Tibial nerve (tissue), 3 donors: ENCODE measurements around the gene GRIP2.

Experiments used
- POLR2A ChIP-seq, 2 donors: fragments of 450-650 bp; IDR thresholded peaks; one replicate each; pipeline ENCODE4 v1.6.1; 2017; ENCODE audit warnings: antibody characterized with exemption in 2 of 2, mild to moderate bottlenecking in 2 of 2, moderate library complexity in 2 of 2
- TF ChIP-seq, protein P1 (sequence below), 5 experiments: fragments of 200-600 bp in 3 of 5; fragments of 450-650 bp in 2 of 5; sonication (generic) in 3 of 5; IDR thresholded peaks; one replicate each; pipeline ENCODE4 v1.5.1; 2016 to 2019; ENCODE audit warnings: antibody characterized with exemption in 5 of 5, mild to moderate bottlenecking in 3 of 5, moderate library complexity in 2 of 5

DNA sequence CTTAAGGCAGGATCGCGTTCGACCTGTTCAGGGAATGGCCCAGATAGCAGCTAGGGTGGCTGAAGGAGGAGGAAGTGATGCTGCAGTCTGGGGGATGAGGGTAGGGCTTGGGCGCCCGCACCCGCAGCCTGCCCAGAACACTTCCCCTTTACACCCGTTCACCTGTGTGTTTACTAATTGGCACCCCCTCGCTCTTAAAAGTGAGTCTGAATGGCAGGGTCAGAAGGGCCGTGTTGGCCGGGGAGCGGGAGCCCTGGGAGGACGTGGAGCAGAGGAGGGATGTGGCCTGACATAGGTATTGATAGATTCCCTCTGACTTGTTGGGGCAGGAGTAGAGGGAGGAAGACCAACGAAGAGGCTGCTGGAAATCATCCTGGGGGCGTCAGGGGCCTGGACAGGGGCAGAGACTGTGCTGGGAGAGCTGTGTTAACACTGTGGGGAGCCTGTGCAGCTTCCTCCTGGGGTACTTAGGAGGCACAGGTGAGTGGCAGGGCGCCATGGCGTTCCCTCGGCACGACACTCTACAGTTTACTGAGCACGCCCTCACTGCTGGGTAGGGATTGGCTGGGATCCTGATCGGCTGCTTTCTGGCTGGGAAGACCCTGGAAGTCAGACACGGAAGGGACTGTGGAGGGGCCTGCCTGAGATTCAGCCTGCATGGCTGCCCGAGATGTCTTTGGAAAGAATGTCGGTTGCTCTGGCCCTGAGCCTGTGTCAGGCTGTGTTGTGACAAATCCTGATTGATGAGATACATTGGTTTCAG is 86.1 kb downstream of the GRIP2 start:
- no peak for TF ChIP-seq POLR2A (IDR thresholded peaks at IDR 0.05)
- TF ChIP-seq, protein P1, sequence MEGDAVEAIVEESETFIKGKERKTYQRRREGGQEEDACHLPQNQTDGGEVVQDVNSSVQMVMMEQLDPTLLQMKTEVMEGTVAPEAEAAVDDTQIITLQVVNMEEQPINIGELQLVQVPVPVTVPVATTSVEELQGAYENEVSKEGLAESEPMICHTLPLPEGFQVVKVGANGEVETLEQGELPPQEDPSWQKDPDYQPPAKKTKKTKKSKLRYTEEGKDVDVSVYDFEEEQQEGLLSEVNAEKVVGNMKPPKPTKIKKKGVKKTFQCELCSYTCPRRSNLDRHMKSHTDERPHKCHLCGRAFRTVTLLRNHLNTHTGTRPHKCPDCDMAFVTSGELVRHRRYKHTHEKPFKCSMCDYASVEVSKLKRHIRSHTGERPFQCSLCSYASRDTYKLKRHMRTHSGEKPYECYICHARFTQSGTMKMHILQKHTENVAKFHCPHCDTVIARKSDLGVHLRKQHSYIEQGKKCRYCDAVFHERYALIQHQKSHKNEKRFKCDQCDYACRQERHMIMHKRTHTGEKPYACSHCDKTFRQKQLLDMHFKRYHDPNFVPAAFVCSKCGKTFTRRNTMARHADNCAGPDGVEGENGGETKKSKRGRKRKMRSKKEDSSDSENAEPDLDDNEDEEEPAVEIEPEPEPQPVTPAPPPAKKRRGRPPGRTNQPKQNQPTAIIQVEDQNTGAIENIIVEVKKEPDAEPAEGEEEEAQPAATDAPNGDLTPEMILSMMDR (IDR thresholded peaks at IDR 0.05): no peak
